Measurements from ENCODE around the gene GRM7.

GRM7 gene

GRCh38 chr3:7678521-7678920 lies 817.6 kb downstream of the GRM7 start:
- TF ChIP-seq CTCF (IDR thresholded peaks at IDR 0.05; ENCODE audit: insufficient read depth, low read depth, low read length, missing control alignments): no peak
- no peak overlapping the region for H3K4me3 ChIP-seq (ENCODE audit: low read depth, low read length)

GRCh38 chr3:7682822-7683229 lies 821.9 kb downstream of the GRM7 start:
- no peak overlapping the region for H3K4me3 ChIP-seq (ENCODE audit: low read depth, low read length)
- TF ChIP-seq CTCF (IDR thresholded peaks at IDR 0.05; ENCODE audit: insufficient read depth, low read depth, low read length, missing control alignments): no peak
- DNase-seq (ENCODE audit: low read depth): no peak

More at GRCh38 chr3:7678521-7678920, 817.6 kb downstream of the GRM7 start:
- DNase-seq (ENCODE audit: low read depth): no peak

GRCh38 chr3:7683426-7683825 lies 822.5 kb downstream of the GRM7 start:
- no peak for TF ChIP-seq CTCF (IDR thresholded peaks at IDR 0.05; ENCODE audit: insufficient read depth, low read depth, low read length, missing control alignments)
- DNase-seq (ENCODE audit: low read depth): no peak
- H3K4me3 ChIP-seq (ENCODE audit: low read depth, low read length): no peak overlapping the region

DNA sequence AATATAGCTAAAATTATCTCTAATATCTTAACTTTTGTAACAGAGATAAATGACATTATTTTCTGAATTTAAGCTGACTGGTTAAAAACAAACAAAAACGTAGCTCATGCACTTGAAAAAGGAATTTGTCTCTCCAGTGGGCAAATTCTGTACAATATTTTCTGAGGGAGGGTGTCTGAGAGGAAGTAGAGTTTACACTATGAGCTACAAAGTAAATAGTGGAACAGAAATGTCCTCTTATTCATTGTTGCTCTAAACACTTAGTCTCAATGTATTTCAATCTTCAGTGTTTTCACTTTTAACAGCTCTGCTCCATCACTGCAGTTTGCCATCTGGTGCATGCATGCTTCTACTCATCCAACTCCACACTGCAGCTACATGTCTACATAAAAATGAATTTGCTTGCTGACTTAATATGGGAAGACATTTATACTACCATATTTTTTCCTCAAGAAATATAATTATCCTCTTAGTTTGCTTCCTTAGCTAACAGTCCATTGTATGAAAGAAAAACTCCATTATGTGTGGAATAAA lies 823.3 kb downstream of the GRM7 start:
- DNase-seq (ENCODE audit: low read depth): no peak
- H3K4me3 ChIP-seq (ENCODE audit: low read depth, low read length): no peak overlapping the region
- TF ChIP-seq CTCF (IDR thresholded peaks at IDR 0.05; ENCODE audit: insufficient read depth, low read depth, low read length, missing control alignments): no peak

GRCh38 chr3:7687428-7688147 lies 826.7 kb downstream of the GRM7 start:
- DNase-seq (ENCODE audit: low read depth): no peak
- no peak for TF ChIP-seq CTCF (IDR thresholded peaks at IDR 0.05; ENCODE audit: insufficient read depth, low read depth, low read length, missing control alignments)
- no peak overlapping the region for H3K4me3 ChIP-seq (ENCODE audit: low read depth, low read length)

DNA sequence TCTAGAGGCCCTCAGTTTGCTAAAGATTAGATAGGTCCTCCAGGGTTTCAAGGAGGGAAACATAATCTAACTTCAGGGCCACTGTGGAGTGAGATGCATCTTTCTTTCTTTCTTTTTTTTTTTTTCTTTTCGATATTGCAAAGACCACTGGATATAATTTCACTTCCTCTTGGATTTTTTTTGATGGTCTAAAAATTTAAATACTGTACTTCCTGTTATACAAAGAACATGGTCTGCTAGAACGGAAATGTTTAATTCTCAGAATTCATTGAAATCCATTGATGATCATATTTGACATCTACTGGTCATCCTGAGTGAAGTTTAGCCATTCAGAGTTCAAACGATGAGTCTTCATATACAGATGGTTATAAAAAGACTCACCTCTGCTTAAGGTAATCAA lies 832.0 kb downstream of the GRM7 start:
- no peak overlapping the region for H3K4me3 ChIP-seq (ENCODE audit: low read depth, low read length)
- TF ChIP-seq CTCF (IDR thresholded peaks at IDR 0.05; ENCODE audit: insufficient read depth, low read depth, low read length, missing control alignments): no peak
- DNase-seq (ENCODE audit: low read depth): no peak

DNA sequence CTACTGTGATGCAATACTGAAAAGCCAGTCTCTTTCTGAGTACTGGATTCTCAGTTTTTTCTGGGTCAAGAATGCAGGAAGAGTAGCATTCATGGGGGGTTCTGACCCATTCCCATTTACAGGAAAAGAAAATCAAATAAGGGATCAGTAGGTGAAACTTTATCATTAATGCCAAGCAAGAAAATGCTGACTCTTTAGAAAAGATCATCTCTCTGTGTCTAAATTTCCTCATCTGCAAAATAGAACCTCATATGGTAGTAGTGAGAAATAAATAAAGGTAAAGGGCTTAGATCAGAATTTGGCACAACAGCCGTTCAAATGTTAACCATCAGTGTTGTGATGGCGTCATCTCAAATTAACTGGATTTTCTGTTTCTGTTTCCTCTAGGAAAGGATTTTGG lies 833.1 kb downstream of the GRM7 start:
- H3K4me3 ChIP-seq (ENCODE audit: low read depth, low read length): no peak overlapping the region
- no peak for TF ChIP-seq CTCF (IDR thresholded peaks at IDR 0.05; ENCODE audit: insufficient read depth, low read depth, low read length, missing control alignments)

More for the DNA sequence above, 833.1 kb downstream of the GRM7 start:
- no peak for DNase-seq (ENCODE audit: low read depth)
